Nephron (organoid): ENCODE results near the gene SLC44A3.
A peak's percentile ranks its signal among the peaks of the same experiment; 100 is the strongest.

ENCODE experiments used
- H3K27ac Mint-ChIP-seq, 3 experiments: 2 replicates each; pipeline ENCODE4 v1.8.0; 2020; ENCODE audit warnings: mixed read lengths in 3 of 3, mild to moderate bottlenecking in 2 of 3, moderate library complexity in 1 of 3
- H3K27me3 Mint-ChIP-seq: 2 replicates; pipeline ENCODE4 v1.8.0; 2021; ENCODE audit warnings: low read depth, mild to moderate bottlenecking, moderate library complexity, mixed read lengths
- H3K36me3 Mint-ChIP-seq: 2 replicates; pipeline ENCODE4 v1.8.0; 2020; ENCODE audit warnings: low read depth, mixed read lengths
- H3K4me1 Mint-ChIP-seq: 2 replicates; pipeline ENCODE4 v1.8.0; 2020; ENCODE audit warnings: mixed read lengths
- H3K4me3 Mint-ChIP-seq, 3 experiments: 2 replicates each; pipeline ENCODE4 v1.8.0; 2020; ENCODE audit warnings: mild to moderate bottlenecking in 3 of 3, mixed read lengths in 3 of 3, moderate library complexity in 2 of 3
- H3K9me3 Mint-ChIP-seq: 2 replicates; pipeline ENCODE4 v1.8.0; 2020; ENCODE audit warnings: mixed read lengths
- TF ChIP-seq, protein P1 (sequence below), 3 experiments: fragments of 200-600 bp; sonication (generic); IDR thresholded peaks; one replicate each; pipeline ENCODE4 v1.5.0; 2021; ENCODE audit warnings: antibody characterized with exemption in 3 of 3; ENCODE audit not compliant: unreplicated experiment in 3 of 3

The SLC44A3 gene

DNA sequence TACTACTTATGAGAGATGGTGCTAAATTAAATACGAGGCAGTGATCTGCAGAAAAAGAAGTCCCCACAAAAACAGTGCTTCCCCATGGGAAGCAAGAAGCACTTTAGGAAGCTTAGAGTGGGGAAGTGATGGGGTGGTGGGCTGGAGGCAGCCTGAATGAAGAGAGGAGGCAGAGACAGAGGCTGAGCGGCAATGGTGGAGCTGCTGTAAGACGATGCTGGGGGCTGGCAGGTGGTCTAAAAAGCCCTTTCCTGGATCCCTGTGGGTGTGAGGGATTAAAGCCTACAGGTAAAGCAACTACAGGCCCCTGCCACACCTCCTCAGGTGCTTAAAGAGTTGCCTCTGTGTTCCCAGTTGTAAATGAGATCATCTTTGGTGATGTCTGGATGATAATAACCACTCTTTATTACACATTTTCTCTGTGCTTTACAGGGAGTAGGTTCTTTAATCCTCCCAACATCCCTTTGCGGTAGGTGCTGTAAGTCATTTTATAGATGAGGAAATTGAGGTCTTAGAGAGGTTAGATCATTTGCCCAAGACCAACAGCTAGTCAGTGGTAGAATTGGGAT is 67.5 kb downstream of the SLC44A3 start:
- Mint-ChIP-seq H3K36me3 (peaks cover 32% of the 10 kb centered on the region), H3K9me3 (no peaks in the 10 kb centered on the region), H3K27ac (peak overlapping the region; percentile 74 to 100 (median 98)), H3K27me3 (no peaks in the 10 kb centered on the region), H3K4me1 (peaks cover 79% of the 10 kb centered on the region), H3K4me3 (no peak overlapping the region)
- TF ChIP-seq, protein P1, sequence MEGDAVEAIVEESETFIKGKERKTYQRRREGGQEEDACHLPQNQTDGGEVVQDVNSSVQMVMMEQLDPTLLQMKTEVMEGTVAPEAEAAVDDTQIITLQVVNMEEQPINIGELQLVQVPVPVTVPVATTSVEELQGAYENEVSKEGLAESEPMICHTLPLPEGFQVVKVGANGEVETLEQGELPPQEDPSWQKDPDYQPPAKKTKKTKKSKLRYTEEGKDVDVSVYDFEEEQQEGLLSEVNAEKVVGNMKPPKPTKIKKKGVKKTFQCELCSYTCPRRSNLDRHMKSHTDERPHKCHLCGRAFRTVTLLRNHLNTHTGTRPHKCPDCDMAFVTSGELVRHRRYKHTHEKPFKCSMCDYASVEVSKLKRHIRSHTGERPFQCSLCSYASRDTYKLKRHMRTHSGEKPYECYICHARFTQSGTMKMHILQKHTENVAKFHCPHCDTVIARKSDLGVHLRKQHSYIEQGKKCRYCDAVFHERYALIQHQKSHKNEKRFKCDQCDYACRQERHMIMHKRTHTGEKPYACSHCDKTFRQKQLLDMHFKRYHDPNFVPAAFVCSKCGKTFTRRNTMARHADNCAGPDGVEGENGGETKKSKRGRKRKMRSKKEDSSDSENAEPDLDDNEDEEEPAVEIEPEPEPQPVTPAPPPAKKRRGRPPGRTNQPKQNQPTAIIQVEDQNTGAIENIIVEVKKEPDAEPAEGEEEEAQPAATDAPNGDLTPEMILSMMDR (IDR thresholded peaks at IDR 0.05; ENCODE audit: unreplicated experiment in 3 of 3): no peak

DNA sequence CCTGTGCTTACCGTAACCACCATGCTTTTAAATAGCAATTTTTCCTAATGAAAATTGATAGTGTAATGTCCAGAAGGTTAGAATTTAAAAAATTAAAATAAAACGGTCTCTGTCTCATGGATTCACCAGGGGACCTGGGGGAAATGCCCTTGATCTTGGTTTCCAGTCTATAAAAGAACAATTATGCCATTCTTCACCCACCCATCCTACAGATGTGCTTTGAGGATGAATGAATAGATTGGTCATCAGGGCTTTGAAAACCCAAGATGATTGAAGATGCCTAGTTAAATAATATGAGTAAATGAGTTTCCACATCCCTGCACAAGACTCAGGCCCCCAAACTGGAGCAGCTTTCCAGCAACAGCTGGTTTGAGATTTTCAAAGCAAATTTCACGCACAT is 68.0 kb downstream of the SLC44A3 start:
- TF ChIP-seq, protein P1 (IDR thresholded peaks at IDR 0.05; ENCODE audit: unreplicated experiment in 3 of 3): no peak
- Mint-ChIP-seq H3K36me3 (peaks cover 37% of the 10 kb centered on the region), H3K9me3 (no peaks in the 10 kb centered on the region), H3K4me3 (no peak overlapping the region), H3K4me1 (peaks cover 79% of the 10 kb centered on the region), H3K27me3 (no peaks in the 10 kb centered on the region), H3K27ac (peak overlapping the region in 1 of 3 experiments; percentile 100)

DNA sequence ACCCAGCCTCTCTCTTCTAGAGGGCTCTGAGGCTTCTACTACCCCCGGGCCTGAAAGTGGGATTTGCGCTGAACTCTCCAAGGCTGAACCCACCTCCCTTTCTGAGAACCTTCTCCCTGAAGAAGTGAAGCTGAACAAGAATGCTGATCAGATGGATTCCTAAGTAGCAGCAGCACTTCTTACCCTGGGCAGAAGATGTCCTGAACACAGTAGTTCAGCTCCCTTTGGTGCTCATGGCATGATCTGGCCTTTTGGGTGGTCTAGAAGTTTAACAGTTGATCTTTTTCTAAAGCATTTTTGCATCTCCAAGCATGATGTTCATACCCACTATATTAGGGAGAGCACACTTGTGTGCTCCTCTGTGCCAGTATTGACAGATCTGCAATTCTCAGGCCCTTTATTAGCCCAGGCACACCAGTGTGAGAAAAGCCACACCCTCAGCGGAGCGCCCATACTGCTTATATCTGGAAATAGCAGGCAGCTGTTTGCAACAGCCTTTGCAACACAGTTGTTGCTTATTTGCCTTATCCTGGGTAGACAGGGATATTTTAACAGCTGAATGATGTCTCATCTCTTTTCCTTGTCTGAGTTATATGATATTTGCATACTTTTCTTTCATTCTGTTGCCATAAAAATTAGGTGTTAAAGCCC is 72.6 kb downstream of the SLC44A3 start:
- H3K4me3 Mint-ChIP-seq: peak overlapping the region in 2 of 3 experiments; percentile 50 to 76
- peaks cover 54% of the 10 kb centered on the region for H3K4me1 Mint-ChIP-seq
- peak overlapping the region; percentile 57 to 84 (median 82) for H3K27ac Mint-ChIP-seq
- no peaks in the 10 kb centered on the region for H3K9me3 Mint-ChIP-seq
- no peaks in the 10 kb centered on the region for H3K27me3 Mint-ChIP-seq
- TF ChIP-seq, protein P1 (IDR thresholded peaks at IDR 0.05; ENCODE audit: unreplicated experiment in 3 of 3): no peak
- peaks cover 70% of the 10 kb centered on the region for H3K36me3 Mint-ChIP-seq

DNA sequence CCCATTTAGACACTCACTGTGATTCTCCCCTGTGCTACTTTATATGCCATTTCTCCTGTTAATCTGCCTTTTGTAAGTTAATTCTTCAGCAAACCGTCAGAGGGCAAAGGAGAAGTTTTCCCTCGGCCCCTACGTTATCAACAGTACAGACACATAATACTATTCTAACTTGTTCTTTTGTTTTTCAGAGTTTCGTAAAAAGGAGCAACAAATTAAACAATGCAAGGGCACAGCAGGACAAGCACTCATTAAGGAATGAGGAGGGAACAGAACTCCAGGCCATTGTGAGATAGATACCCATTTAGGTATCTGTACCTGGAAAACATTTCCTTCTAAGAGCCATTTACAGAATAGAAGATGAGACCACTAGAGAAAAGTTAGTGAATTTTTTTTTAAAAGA is 74.5 kb downstream of the SLC44A3 start:
- peaks cover 49% of the 10 kb centered on the region for H3K4me1 Mint-ChIP-seq
- TF ChIP-seq, protein P1 (IDR thresholded peaks at IDR 0.05; ENCODE audit: unreplicated experiment in 3 of 3): no peak
- peaks cover 80% of the 10 kb centered on the region for H3K36me3 Mint-ChIP-seq
- H3K9me3 Mint-ChIP-seq: no peaks in the 10 kb centered on the region
- no peaks in the 10 kb centered on the region for H3K27me3 Mint-ChIP-seq
- H3K4me3 Mint-ChIP-seq: no peak overlapping the region
- peak overlapping the region; percentile 7 to 36 (median 32) for H3K27ac Mint-ChIP-seq

DNA sequence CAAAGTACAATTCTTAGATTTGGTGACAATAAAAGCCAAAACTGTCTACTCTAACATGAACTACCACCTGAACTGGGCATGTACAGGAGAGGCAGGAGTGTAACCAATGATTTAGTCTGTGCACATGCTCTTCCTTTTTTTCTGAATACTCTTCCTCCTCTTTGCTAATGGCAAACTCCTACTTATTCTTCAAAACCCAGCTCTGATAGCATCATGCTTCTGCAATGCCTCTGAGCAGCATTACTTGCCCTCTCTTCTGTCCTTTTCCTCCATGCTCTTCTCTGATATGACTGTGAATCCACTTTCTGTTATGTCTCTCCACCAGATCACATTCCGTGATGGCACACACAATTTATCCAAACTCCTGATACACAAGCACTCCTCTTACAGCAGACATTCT is 75.4 kb downstream of the SLC44A3 start:
- Mint-ChIP-seq H3K27me3 (no peaks in the 10 kb centered on the region), H3K36me3 (peaks cover 78% of the 10 kb centered on the region), H3K4me3 (no peak overlapping the region), H3K9me3 (no peaks in the 10 kb centered on the region), H3K4me1 (peaks cover 45% of the 10 kb centered on the region), H3K27ac (peak overlapping the region; percentile 24 to 51 (median 46))
- TF ChIP-seq, protein P1 (IDR thresholded peaks at IDR 0.05; ENCODE audit: unreplicated experiment in 3 of 3): no peak
